OCI-LY3 (cell line): ENCODE results near the gene FAM153A.
"Not testable (repeated sequence)": the region's sequence is repeated elsewhere in the genome, so short reads cannot be mapped to it uniquely, and the experiment has no call there.

Source experiments
- H2AFZ ChIP-seq: fragments of 200-600, 300-600 bp; shearing (Covaris generic); 2 replicates; pipeline ENCODE4 v1.6.0; 2014; ENCODE audit warnings: antibody characterized with exemption, low read depth, low read length
- H3K27ac ChIP-seq: fragments of 200-600, 300-600 bp; sonication (generic); 2 replicates; pipeline ENCODE4 v1.5.1; 2014; ENCODE audit warnings: mild to moderate bottlenecking, low read length, moderate library complexity, mixed read lengths
- H3K27me3 ChIP-seq: fragments of 200-600, 300-600 bp; sonication (generic); 2 replicates; pipeline ENCODE4 v1.6.1; 2014; ENCODE audit warnings: low read depth, low read length, mixed read lengths
- H3K36me3 ChIP-seq: fragments of 200-600, 300-600 bp; sonication (generic); replicated peaks from 2 replicates; pipeline ENCODE3; 2014; ENCODE audit warnings: low read depth, low read length, mixed read lengths
- H3K4me1 ChIP-seq: fragments of 300-600, 200-600 bp; sonication (generic); 2 replicates; pipeline ENCODE4 v1.6.1; 2014; ENCODE audit warnings: low read length, mixed read lengths
- H3K4me2 ChIP-seq: fragments of 200-600, 300-600 bp; sonication (generic); 2 replicates; pipeline ENCODE4 v1.6.1; 2014; ENCODE audit warnings: low read length, mixed read lengths
- H3K4me3 ChIP-seq: fragments of 300-600, 200-600 bp; sonication (generic); 2 replicates; pipeline ENCODE4 v1.5.1; 2014; ENCODE audit warnings: antibody characterized with exemption, mild to moderate bottlenecking, low read length, moderate library complexity
- H3K79me2 ChIP-seq: fragments of 300-600, 200-600 bp; shearing (Covaris generic); 2 replicates; pipeline ENCODE4 v1.6.1; 2014; ENCODE audit warnings: mild to moderate bottlenecking, low read length, mixed read lengths
- H3K9ac ChIP-seq: fragments of 300-600, 200-600 bp; shearing (Covaris generic); 2 replicates; pipeline ENCODE4 v1.6.0; 2014; ENCODE audit warnings: mild to moderate bottlenecking, low read length, moderate library complexity
- H3K9me3 ChIP-seq: fragments of 200-600, 300-600 bp; shearing (Covaris generic); 2 replicates; pipeline ENCODE4 v1.6.1; 2014; ENCODE audit warnings: low read length, mixed read lengths; ENCODE audit not compliant: insufficient read depth
- H4K20me1 ChIP-seq: fragments of 200-600, 300-600 bp; sonication (generic); 2 replicates; pipeline ENCODE4 v1.6.1; 2016; ENCODE audit warnings: low read length, mixed read lengths; ENCODE audit not compliant: insufficient read depth

Gene FAM153A

DNA sequence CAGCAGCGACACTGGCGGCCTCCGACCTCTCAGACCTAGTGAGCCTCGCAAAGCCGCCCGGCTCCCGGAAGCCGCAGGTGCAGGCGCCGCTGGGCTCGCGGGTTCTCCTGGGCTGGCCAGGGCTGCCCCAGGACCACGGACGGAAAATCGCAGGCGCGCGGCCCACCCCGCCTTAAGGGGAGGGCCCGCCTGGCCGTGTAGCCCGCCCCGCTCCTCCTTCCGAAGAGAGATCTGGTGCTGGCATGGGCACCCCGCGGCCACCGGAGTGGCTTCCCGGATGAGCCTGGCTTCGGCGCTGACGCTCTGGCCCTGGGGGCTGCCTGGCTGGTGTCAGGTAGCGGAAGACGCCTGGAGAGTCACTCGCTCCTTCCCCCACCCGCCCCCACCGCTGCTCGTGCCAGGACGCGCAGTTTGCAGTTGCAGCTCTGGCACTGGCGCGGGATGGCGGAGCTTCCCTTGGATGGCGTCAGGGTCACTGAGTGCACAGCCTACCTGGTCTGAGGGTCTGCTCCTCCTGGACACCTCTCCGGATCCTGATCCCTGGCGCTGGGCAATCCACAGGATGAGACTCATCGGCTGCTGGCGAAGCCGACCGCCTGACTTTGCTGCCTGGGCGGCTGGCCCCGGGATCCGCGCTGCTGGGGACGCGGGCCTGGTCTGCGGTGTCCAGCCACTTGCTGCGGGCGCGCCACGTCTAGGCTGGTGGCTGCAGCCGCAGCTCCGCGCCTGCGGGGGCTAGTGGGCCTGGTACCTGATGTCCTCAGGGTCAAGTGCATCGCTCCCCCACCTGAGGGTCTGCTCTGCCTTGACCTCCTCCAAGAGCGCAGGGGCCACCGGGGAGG is at the start of gene FAM153A:
Gene FAM153A, minus strand, starts transcription at position 108 of the 842 bp plus-strand sequence.
- H3K79me2 ChIP-seq, H3K27me3 ChIP-seq, H4K20me1 ChIP-seq, H3K36me3 ChIP-seq, H3K9ac ChIP-seq, H3K27ac ChIP-seq, H3K4me2 ChIP-seq, H2AFZ ChIP-seq, H3K4me3 ChIP-seq, H3K9me3 ChIP-seq, H3K4me1 ChIP-seq: not testable (repeated sequence)

DNA sequence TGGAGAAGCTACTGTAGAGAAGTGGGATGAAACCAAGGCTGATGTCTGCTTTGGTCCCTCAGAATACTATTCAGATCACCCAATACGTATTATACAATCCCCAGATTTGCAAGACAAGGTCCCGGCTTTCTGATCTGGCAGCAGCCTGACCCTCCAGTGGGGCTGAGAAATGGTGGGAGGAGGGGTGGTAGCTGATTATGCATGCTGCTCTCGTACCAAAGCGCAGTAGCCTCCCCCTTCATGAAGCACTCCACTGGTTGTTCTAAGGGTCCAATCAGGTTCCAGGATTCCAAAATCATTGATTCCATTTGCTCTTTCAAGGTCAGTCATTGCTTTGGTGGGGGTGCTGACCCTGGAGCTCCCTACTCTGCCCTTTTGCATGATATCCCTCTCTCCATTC is 49.6 kb upstream of the FAM153A start:
- H3K27ac ChIP-seq, H4K20me1 ChIP-seq, H3K4me2 ChIP-seq, H3K79me2 ChIP-seq, H3K4me1 ChIP-seq, H3K36me3 ChIP-seq, H3K9ac ChIP-seq, H3K27me3 ChIP-seq, H3K4me3 ChIP-seq, H2AFZ ChIP-seq, H3K9me3 ChIP-seq: not testable (repeated sequence)

DNA sequence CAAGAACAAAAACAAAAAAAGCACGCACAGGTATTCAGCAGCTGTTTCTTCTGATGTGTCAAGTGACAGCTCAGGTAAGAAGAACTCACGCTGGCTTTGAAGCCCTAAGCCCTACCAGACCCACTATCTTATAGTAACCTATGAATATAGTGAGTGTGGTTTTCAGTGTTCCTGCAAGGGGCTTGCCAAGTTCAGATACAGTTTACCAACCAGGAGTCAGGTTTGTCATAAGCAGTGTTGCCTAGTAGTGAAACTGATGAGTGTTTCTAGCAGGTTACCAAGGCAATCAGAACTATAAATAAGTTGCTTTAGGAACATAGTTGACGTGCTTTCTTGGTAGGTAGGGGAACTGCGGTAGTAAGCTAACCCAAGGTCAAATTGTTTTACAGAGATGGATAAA is 43.4 kb upstream of the FAM153A start:
- not testable (repeated sequence) for H3K4me2 ChIP-seq, H3K36me3 ChIP-seq, H3K9ac ChIP-seq, H4K20me1 ChIP-seq, H2AFZ ChIP-seq, H3K9me3 ChIP-seq, H3K4me1 ChIP-seq, H3K27ac ChIP-seq, H3K4me3 ChIP-seq, H3K27me3 ChIP-seq, H3K79me2 ChIP-seq

DNA sequence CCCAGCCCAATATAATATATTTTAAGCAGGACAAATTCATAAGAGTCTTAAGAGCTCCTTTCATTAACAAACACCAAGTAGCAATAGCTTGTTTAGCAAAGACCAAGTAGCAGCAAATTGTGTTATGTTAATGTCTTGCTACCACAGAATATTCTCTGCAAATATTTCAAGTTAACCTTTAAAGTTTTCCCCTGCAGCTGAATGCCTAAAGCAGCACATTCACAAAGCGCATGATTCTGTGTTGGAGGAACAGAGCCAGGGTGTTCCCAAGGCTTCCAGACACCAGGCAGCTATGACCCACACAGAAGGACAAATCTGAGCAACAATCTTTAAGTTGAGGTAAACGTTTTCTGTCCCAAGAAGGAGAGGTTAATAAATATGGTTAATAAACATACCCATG is 42.1 kb upstream of the FAM153A start:
- H3K79me2 ChIP-seq, H3K27ac ChIP-seq, H3K36me3 ChIP-seq, H3K4me3 ChIP-seq, H3K4me2 ChIP-seq, H3K9ac ChIP-seq, H3K27me3 ChIP-seq, H4K20me1 ChIP-seq, H2AFZ ChIP-seq, H3K4me1 ChIP-seq, H3K9me3 ChIP-seq: not testable (repeated sequence)

DNA sequence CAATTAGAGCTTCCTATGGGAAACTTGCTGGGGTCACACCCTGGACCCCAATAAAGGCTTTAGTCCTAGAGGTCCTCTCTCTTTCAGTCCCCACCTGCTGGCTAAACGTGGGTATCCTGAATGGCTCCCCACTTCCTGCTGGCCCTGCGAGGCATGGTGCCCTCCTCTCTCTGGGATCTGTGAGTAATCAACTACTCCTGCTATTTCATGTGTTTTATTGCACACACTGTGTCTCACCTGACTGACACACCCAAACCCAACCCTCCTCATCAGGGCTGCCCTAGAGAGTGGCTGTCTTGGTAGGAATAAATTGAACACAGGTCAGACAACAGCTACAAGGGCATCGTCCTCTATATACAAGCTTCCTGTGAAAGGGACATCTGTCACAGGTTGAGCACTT is 39.8 kb upstream of the FAM153A start:
- not testable (repeated sequence) for H3K9me3 ChIP-seq, H3K4me3 ChIP-seq, H3K79me2 ChIP-seq, H3K4me1 ChIP-seq, H3K27me3 ChIP-seq, H3K27ac ChIP-seq, H3K4me2 ChIP-seq, H2AFZ ChIP-seq, H4K20me1 ChIP-seq, H3K36me3 ChIP-seq, H3K9ac ChIP-seq

DNA sequence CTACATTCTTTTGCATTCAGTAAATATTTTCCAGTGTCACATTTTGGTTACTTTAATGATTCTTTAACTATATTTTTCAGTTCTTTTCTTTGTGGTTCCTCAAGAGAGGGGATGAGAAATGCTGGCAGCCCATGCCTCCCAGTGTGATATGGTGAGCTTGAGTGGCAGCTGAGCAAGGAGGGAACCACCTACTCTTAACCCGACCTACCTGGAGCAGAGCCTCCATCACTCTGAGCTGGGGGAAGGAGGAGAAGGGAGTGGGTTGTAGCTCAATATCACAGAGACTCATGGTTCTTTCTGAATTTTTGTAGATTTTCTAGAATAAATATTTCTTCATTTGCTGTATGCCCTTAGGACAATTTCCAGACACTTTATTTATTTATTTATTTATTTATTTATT is 37.0 kb upstream of the FAM153A start:
- not testable (repeated sequence) for H3K9ac ChIP-seq, H3K27me3 ChIP-seq, H3K36me3 ChIP-seq, H3K79me2 ChIP-seq, H2AFZ ChIP-seq, H4K20me1 ChIP-seq, H3K27ac ChIP-seq, H3K4me2 ChIP-seq, H3K4me3 ChIP-seq, H3K9me3 ChIP-seq, H3K4me1 ChIP-seq

DNA sequence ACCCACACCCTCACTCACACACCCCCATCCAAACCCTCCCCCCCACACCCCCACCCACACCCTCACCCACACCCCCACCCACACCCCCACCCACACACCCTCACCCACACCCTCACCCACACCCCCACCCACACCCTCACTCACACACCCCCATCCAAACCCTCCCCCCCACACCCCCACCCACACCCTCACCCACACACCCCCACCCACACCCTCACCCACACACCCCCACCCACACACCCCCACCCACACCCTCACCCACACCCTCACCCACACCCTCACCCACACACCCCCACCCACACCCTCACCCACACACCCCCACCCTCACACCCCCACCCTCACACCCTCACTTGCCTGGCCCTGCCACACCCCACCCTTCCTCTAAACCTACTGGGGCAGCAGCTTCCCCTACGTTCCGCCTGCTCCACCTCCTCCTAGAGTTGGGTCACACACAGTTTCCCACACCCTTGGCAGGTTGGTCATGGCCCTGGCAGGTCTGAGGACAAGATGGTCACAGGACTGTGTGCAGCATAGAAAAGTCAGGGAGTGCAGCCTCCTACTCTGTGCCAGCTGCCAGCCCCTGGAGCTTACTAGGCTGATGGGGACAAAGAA is 30.2 kb upstream of the FAM153A start:
- not testable (repeated sequence) for H3K4me1 ChIP-seq, H3K79me2 ChIP-seq, H4K20me1 ChIP-seq, H2AFZ ChIP-seq, H3K4me2 ChIP-seq, H3K9ac ChIP-seq, H3K9me3 ChIP-seq, H3K4me3 ChIP-seq, H3K36me3 ChIP-seq, H3K27me3 ChIP-seq, H3K27ac ChIP-seq

DNA sequence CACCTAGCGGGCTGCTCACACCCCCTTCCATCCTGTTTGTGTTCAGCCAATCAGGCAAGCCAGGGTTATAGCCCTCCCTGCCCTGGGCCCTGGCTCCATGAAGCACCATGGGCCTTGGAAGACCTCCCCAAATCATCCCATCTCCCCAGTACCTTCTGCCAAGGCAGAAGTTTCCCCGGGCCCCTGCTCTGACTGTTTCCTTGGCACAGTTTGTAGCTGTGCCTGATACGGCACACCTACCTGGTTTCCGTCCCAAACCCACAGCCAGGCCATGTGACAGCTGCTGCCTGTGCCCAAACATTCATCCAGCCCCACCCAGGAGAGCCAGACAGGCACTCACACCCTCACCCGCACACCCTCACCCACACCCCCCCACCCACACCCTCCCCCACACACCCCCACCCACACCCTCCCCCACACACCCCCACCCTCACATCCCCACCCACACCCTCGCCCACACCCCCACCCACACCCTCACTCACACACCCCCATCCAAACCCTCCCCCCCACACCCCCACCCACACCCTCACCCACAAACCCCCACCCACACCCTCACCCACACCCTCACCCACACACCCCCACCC is 29.6 kb upstream of the FAM153A start:
- H3K79me2 ChIP-seq, H4K20me1 ChIP-seq, H3K9ac ChIP-seq, H3K4me2 ChIP-seq, H3K27ac ChIP-seq, H3K27me3 ChIP-seq, H3K4me1 ChIP-seq, H3K9me3 ChIP-seq, H2AFZ ChIP-seq, H3K36me3 ChIP-seq, H3K4me3 ChIP-seq: not testable (repeated sequence)

DNA sequence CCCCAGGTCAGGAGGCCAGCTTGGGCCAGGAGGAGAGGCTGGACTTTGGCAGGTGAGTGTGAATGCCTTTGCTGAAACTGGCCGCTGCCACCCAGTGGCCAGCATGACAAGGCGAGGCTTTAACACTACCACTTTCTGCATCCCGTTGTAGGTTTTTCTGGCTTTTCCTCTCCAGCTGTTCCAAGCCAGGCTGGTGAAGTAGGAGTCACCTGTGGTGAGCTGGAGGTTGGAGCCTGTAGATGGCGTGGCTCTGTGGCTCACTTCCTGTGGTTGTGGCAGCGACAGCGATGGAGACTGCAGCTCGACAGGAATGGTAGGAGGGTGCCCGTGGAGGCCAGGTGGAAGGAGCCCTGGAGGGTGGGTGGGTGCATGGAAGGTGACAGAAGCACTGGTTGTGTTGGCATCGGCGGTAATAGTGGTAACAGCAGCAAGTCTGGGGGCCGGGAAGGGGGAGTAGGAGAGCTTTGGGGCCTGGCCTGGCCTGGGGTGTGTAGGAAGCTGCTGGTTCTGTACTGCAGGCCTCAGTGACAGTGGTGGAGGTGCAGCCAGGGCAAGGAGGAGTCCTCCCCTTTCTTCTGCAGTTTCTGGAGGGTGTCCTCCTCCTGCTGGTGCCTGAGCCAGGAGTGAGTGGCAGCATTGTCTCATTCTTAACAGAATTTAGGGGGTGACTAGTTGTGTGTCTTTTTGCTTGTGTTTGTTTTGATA is 26.7 kb upstream of the FAM153A start:
- H3K27ac ChIP-seq, H3K4me2 ChIP-seq, H3K4me3 ChIP-seq, H3K79me2 ChIP-seq, H3K27me3 ChIP-seq, H3K9ac ChIP-seq, H3K9me3 ChIP-seq, H2AFZ ChIP-seq, H3K4me1 ChIP-seq, H3K36me3 ChIP-seq, H4K20me1 ChIP-seq: not testable (repeated sequence)
